ENCODE measurements around the gene ADAM33.

ADAM33 gene

GRCh38 chr20:3648951-3649350 is 32.9 kb downstream of the ADAM33 start:
- no peak for DNase-seq (ENCODE audit: low read depth in 2 of 2)

GRCh38 chr20:3647473-3647872 is 34.3 kb downstream of the ADAM33 start:
- DNase-seq (ENCODE audit: low read depth in 2 of 2) = no peak

GRCh38 chr20:3646651-3647050 is 35.2 kb downstream of the ADAM33 start:
- no peak for DNase-seq (ENCODE audit: low read depth in 2 of 2)

GRCh38 chr20:3646067-3646440 is 35.8 kb downstream of the ADAM33 start:
- DNase-seq (ENCODE audit: low read depth in 2 of 2) = no peak

- no peak for DNase-seq (ENCODE audit: low read depth in 2 of 2)
Measured at GRCh38 chr20:3645309-3646066, 36.3 kb downstream of the ADAM33 start.

- no peak for DNase-seq (ENCODE audit: low read depth in 2 of 2)
Measured at GRCh38 chr20:3640259-3640658, 41.6 kb downstream of the ADAM33 start.

- DNase-seq (ENCODE audit: low read depth in 2 of 2) = no peak
Measured at GRCh38 chr20:3635346-3635745, 46.5 kb downstream of the ADAM33 start.

- DNase-seq (ENCODE audit: low read depth in 2 of 2) = no peak
Measured at GRCh38 chr20:3633913-3634478, 47.8 kb downstream of the ADAM33 start.

GRCh38 chr20:3632311-3633004 is 49.4 kb downstream of the ADAM33 start:
- DNase-seq (ENCODE audit: low read depth in 2 of 2) = no peak

- no peak for DNase-seq (ENCODE audit: low read depth in 2 of 2)
Measured at GRCh38 chr20:3631534-3631933, 50.3 kb downstream of the ADAM33 start.

GRCh38 chr20:3630429-3630828 is 51.4 kb downstream of the ADAM33 start:
- DNase-seq (ENCODE audit: low read depth in 2 of 2) = no peak

- no peak for DNase-seq (ENCODE audit: low read depth in 2 of 2)
Measured at GRCh38 chr20:3629893-3630292, 51.9 kb downstream of the ADAM33 start.

- DNase-seq (ENCODE audit: low read depth in 2 of 2) = no peak
Measured at GRCh38 chr20:3628502-3629314, 53.1 kb downstream of the ADAM33 start.

GRCh38 chr20:3627476-3627875 is 54.3 kb downstream of the ADAM33 start:
- DNase-seq (ENCODE audit: low read depth in 2 of 2) = no peak

- DNase-seq (ENCODE audit: low read depth in 2 of 2) = no peak
Measured at GRCh38 chr20:3622406-3622805, 59.4 kb downstream of the ADAM33 start.

GRCh38 chr20:3621111-3621510 is 60.7 kb downstream of the ADAM33 start:
- no peak for DNase-seq (ENCODE audit: low read depth in 2 of 2)

Data from stimulated activated CD8-positive, alpha-beta memory T cell treated with anti-CD3 and anti-CD28 coated beads, Interleukin-15, amount 100 ng/mL, for 4 hours (primary cell).